GM12892 (cell line): ENCODE measurements around the gene ZDHHC22.

Experiments used
- POLR2A ChIP-seq: IDR thresholded peaks from 2 replicates; pipeline ENCODE4 v1.6.1; 2011; ENCODE audit warnings: low read depth, low read length, control low read depth
- TAF1 ChIP-seq: IDR thresholded peaks from 2 replicates; pipeline ENCODE4 v1.6.1; 2011; ENCODE audit warnings: low read depth, mild to moderate bottlenecking, control low read depth, low read length, borderline replicate concordance

DNA sequence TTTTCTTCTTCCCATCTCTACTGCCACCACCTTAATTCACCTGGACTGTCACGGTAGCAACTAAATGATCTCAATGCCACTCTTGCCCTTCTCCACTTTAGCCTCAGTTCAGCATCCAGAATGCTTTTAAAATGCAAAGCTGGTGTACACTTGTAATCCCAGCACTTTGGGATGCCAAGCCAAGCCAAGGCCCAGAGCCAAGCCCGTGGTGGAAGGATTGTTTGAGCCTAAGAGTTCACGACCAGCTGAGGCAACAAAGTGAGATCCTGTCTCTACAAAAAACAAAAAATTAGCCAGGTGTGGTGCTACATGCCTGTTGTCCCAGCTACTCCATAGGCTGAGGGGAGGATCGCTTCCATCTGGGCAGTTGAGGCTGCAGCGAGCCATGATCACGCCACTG is 37.6 kb downstream of the ZDHHC22 start:
- TF ChIP-seq POLR2A: no peak
- TF ChIP-seq TAF1: no peak
